Activated naive CD4-positive, alpha-beta T cell treated with anti-CD3 and anti-CD28 coated beads, Interleukin-2, amount 50 U/mL, for 24 hours (primary cell): Measurements from ENCODE around the gene GAS1.

ENCODE experiments used
- H3K27ac Mint-ChIP-seq: one replicate; pipeline ENCODE4 v1.8.0; 2021; ENCODE audit warnings: mild to moderate bottlenecking, mixed read lengths
- H3K27me3 Mint-ChIP-seq: one replicate; pipeline ENCODE4 v1.8.0; 2021; ENCODE audit warnings: mixed read lengths
- H3K36me3 Mint-ChIP-seq: one replicate; pipeline ENCODE4 v1.8.0; 2021; ENCODE audit warnings: mixed read lengths
- H3K4me1 Mint-ChIP-seq: one replicate; pipeline ENCODE4 v1.8.0; 2021; ENCODE audit warnings: mixed read lengths
- H3K4me3 Mint-ChIP-seq: one replicate; pipeline ENCODE4 v1.8.0; 2021; ENCODE audit warnings: mild to moderate bottlenecking, mixed read lengths
- H3K9me3 Mint-ChIP-seq: one replicate; pipeline ENCODE4 v1.8.0; 2021; ENCODE audit warnings: mixed read lengths

GAS1 gene

DNA sequence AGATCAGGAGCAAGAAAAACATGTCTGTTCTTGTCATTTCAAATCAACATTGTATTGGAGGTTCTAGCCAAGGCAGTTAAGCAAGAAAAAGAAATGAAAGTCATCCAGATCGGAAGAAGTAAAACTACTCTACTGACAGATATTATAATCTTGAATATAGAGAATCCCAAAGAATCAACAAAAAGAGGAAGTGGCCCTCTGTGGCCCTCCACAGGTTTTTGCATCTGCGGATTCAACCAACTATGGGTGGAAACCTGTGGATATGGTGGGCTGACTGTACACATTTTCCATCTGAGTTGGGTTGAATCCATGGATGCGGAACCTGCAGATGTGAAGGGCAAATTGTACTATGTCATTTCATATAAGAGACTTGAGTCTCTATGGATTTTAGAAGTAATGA, 35.1 kb downstream of the GAS1 start:
- no peaks in the 10 kb centered on the region for H3K4me1 Mint-ChIP-seq
- peaks cover 9% of the 10 kb centered on the region for H3K9me3 Mint-ChIP-seq
- no peak overlapping the region for H3K27ac Mint-ChIP-seq
- no peak overlapping the region for H3K4me3 Mint-ChIP-seq
- H3K27me3 Mint-ChIP-seq: peaks cover 10% of the 10 kb centered on the region
- no peaks in the 10 kb centered on the region for H3K36me3 Mint-ChIP-seq

DNA sequence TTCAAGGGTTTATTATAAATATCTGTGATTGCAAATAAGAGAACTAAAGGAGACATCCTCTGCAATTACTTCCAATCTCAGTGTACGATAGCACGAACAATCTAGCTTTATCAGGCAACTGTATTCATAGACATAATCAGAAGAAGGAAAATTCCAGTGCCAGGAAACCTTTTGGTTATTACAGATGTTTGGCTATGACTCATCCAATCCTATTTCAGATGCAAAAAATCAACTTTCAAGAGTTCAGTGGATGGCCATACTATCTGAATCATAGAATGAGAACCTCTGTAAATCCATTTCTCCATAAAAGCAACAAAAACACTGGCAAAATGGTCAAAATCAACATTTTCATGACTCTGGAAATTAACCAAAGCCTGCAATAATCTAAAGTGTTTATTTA, 37.9 kb downstream of the GAS1 start:
- H3K27me3 Mint-ChIP-seq: peaks cover 26% of the 10 kb centered on the region

DNA sequence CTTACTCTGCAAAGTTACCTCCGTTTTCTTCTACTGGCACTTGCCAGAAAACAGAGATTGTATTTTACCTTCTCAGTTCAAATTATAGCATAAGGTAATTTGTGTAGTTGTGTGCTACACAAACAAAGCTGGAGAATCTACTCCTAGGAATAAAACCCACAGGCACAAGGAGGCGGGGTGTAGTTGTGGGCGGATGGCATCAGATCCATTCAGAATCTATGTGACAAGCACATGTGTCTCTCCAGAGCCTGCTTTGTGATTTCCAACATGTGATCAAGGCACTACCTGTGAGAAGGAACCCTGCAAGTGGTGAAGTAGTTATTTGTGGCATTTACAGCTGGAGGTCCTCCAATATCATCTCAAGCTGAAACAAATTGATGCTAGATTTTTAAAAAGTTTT, 39.0 kb downstream of the GAS1 start:
- Mint-ChIP-seq H3K4me3 (no peak overlapping the region), H3K9me3 (peaks cover 9% of the 10 kb centered on the region), H3K27me3 (peaks cover 30% of the 10 kb centered on the region), H3K36me3 (no peaks in the 10 kb centered on the region), H3K27ac (no peak overlapping the region), H3K4me1 (no peaks in the 10 kb centered on the region)

More for the DNA sequence above, 37.9 kb downstream of the GAS1 start:
- peaks cover 9% of the 10 kb centered on the region for H3K9me3 Mint-ChIP-seq
- H3K4me1 Mint-ChIP-seq: no peaks in the 10 kb centered on the region
- no peak overlapping the region for H3K4me3 Mint-ChIP-seq
- H3K27ac Mint-ChIP-seq: no peak overlapping the region
- H3K36me3 Mint-ChIP-seq: no peaks in the 10 kb centered on the region

DNA sequence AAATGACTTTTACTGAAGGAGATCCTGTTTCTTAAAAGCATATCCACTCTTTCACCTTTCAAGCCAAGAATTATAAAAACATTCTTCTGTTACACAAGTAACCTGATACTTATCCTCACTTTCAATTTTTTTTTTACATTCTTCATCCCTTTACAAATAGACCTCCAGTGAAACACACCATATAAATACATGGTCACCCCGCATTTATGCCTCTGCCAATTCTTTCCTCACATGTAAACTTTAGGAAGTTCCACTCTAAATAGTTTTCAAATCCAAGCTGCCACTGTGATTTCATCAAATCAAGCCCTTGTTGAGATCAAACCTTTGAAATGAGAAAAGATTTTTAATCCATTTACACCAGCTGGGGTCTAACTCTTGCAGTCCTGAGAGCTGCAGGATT, 40.0 kb downstream of the GAS1 start:
- no peak overlapping the region for H3K4me3 Mint-ChIP-seq
- no peaks in the 10 kb centered on the region for H3K4me1 Mint-ChIP-seq
- peaks cover 9% of the 10 kb centered on the region for H3K9me3 Mint-ChIP-seq
- peaks cover 35% of the 10 kb centered on the region for H3K27me3 Mint-ChIP-seq
- no peaks in the 10 kb centered on the region for H3K36me3 Mint-ChIP-seq
- H3K27ac Mint-ChIP-seq: no peak overlapping the region

DNA sequence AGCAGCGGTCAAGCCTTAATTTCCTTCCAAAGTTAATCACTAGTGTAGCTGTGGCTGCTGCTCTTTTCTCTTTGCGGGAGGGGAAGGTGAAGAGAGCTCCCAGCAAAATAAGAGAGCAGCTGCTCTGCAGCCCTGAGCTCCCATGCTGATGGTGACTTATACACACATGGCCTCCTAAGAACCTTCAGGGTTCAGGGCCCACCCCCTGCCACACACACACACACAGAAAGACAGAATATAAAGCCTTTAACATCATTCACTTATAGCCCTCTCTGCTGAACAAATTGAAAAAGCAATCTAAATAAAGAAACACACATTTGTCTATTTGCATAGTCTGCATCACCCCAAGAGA, 43.6 kb downstream of the GAS1 start:
- Mint-ChIP-seq H3K4me3 (no peak overlapping the region), H3K27ac (no peak overlapping the region), H3K36me3 (no peaks in the 10 kb centered on the region), H3K4me1 (no peaks in the 10 kb centered on the region), H3K27me3 (peaks cover 44% of the 10 kb centered on the region), H3K9me3 (no peaks in the 10 kb centered on the region)

DNA sequence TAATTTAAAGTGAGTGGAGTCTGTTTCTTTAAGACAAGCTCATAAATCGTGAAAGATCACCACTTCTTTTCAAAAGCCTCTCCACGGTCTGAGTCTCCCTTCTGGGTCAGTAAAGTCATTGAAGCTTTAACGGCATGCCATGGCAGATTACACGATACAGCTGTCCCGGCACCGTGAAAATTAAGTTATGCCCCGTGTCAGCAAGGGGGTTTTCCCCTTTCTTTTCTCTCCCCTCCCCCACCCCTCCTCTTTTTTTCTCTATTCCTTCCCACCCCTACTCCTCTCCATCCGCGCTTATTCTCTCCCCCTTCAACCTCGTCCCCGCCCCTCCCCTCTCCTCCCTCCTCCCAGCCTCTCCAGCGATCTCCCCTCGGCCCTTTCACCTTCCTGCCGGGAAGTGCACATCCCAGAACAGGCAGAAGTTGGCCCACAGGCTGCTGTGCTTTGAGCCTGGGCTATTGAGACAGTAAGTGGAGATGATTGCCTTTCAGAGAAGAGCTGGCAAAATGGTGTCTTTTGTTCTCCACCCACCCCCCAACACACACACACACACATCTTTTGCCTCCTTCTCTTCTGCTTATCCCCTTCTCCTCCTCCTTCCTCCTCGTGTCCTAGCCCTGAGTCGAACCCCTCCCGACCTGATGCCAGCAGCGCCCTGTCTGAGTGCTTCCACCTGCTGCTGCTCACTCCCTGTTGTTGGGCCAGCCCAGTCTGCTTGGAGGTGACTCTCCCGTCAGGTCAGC, 44.1 kb downstream of the GAS1 start:
- no peaks in the 10 kb centered on the region for H3K4me1 Mint-ChIP-seq
- H3K36me3 Mint-ChIP-seq: no peaks in the 10 kb centered on the region
- H3K27ac Mint-ChIP-seq: no peak overlapping the region
- no peaks in the 10 kb centered on the region for H3K9me3 Mint-ChIP-seq
- H3K4me3 Mint-ChIP-seq: no peak overlapping the region
- peaks cover 44% of the 10 kb centered on the region for H3K27me3 Mint-ChIP-seq

DNA sequence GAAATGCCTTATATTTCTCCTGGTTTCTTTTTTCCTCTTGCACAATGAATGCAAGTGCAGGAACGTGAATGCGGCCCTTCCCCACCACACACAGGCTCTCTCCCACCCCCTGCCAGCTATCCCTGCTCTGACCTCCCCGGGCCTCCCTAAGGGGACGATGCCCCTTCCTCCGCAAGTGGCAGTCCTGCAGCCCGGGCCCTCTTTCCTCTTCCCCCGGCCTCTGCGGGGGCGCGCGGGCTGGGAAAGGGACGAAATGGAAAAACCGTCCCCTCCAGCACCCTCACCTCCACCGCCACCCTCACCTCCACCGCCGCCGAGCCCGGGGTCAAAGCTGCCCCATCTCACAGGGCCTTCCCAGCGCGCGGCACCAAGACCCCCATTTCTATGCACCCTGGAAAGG, 44.7 kb downstream of the GAS1 start:
- Mint-ChIP-seq H3K27ac (no peak overlapping the region), H3K27me3 (peaks cover 44% of the 10 kb centered on the region)

DNA sequence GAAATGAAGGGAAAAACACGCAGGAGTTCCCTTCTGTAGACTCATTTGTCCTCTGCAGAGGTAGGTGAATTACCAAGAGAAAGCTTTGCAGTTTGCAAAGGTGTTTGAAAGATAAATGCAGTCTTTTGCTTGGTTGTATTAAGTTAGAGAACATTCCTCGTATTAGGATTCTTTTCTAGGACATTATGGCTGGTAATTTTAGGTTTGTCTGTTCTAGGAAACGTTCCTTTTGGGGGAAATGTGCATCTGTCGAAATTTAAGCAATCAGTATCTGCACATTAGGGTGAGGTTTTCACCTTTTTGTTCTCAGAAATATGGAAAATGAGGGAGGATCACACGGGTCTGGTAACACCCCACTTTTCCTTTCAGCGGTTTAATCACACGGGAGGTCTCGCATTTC, 45.1 kb downstream of the GAS1 start:
- H3K27ac Mint-ChIP-seq: no peak overlapping the region
- H3K27me3 Mint-ChIP-seq: peaks cover 43% of the 10 kb centered on the region

More for the DNA sequence above, 44.7 kb downstream of the GAS1 start:
- H3K4me1 Mint-ChIP-seq: no peaks in the 10 kb centered on the region
- no peak overlapping the region for H3K4me3 Mint-ChIP-seq
- no peaks in the 10 kb centered on the region for H3K36me3 Mint-ChIP-seq
- no peaks in the 10 kb centered on the region for H3K9me3 Mint-ChIP-seq

DNA sequence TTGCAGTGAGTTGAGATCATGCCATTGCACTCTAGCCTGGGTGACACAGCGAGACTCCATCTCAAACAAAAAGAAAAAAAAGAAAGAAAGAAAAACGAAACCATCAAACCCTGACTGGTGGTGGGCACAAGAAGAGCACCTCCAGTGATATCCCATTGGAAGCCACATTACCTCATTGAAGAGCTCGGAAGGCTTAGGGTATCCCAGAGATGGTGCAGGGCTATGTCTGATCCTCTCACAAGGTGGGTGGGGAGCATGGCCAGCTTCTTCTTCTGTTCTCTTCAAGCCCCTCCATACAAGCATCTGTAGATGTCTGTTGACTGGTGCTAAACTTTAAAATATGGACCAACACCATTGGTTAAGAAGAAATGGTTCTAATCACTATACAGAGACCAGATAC, 45.8 kb downstream of the GAS1 start:
- Mint-ChIP-seq H3K27ac (no peak overlapping the region), H3K4me3 (no peak overlapping the region), H3K27me3 (peaks cover 38% of the 10 kb centered on the region), H3K9me3 (no peaks in the 10 kb centered on the region), H3K36me3 (no peaks in the 10 kb centered on the region), H3K4me1 (no peaks in the 10 kb centered on the region)

More for the DNA sequence above, 45.1 kb downstream of the GAS1 start:
- Mint-ChIP-seq H3K36me3 (no peaks in the 10 kb centered on the region), H3K4me3 (no peak overlapping the region), H3K9me3 (no peaks in the 10 kb centered on the region), H3K4me1 (no peaks in the 10 kb centered on the region)
